H1 (cell line): Measurements from ENCODE around the gene AIFM2. TPM values are rescaled to one million over a fixed set of nuclear protein-coding genes. Genes with fewer than 3 reads are reported as not detected.
"Not testable (repeated sequence)": the region's sequence is repeated elsewhere in the genome, so short reads cannot be mapped to it uniquely, and the experiment has no call there.

Source experiments
- CTCF ChIA-PET: fragments of 300-600 bp; sonication (Branson Sonifier 250); formaldehyde crosslinking; loops from one replicate; lab custom pipeline; 2021; ENCODE audit not compliant: partially characterized antibody; lab: Charles Lee
- POLR2A ChIA-PET: fragments of 300-600 bp; sonication (Branson Sonifier 250); formaldehyde crosslinking; loops from one replicate; lab custom pipeline; 2021; ENCODE audit warnings: inconsistent platforms; ENCODE audit not compliant: partially characterized antibody; lab: Charles Lee
- DNase-seq, 2 experiments: peaks; one replicate each; pipeline versions ENCODE4 v3.0.0 to v3.0.0-alpha.2; 2010 to 2022; ENCODE audit warnings: low spot score in 2 of 2, low read depth in 1 of 2, mixed read lengths in 1 of 2
- FAIRE-seq: peaks from 2 replicates; lab custom pipeline; 2011; peaks lifted over from hg19 to GRCh38; lab: Jason Lieb, UNC
- H2AFZ ChIP-seq: 2 replicates; pipeline ENCODE4 v1.8.1; 2012; ENCODE audit warnings: low read length, inconsistent platforms
- H2AK5ac ChIP-seq: 2 replicates; pipeline ENCODE4 v1.6.1; 2013; ENCODE audit warnings: low read depth, low read length
- H2BK120ac ChIP-seq: replicated peaks from 2 replicates; pipeline ENCODE3; 2013; ENCODE audit warnings: low read depth, low read length, inconsistent platforms
- H2BK12ac ChIP-seq: 2 replicates; pipeline ENCODE4 v1.6.1; 2013; ENCODE audit warnings: low read depth, low read length
- H2BK15ac ChIP-seq: 2 replicates; pipeline ENCODE4 v1.6.1; 2013; ENCODE audit warnings: low read length
- H2BK20ac ChIP-seq: 2 replicates; pipeline ENCODE4 v1.6.1; 2013; ENCODE audit warnings: low read length
- H2BK5ac ChIP-seq: 2 replicates; pipeline ENCODE4 v1.6.1; 2013; ENCODE audit warnings: low read depth, low read length
- H3K14ac ChIP-seq: 2 replicates; pipeline ENCODE4 v1.6.1; 2013; ENCODE audit warnings: inconsistent platforms; ENCODE audit not compliant: insufficient read length
- H3K18ac ChIP-seq: 2 replicates; pipeline ENCODE4 v1.6.1; 2013; ENCODE audit warnings: low read length; ENCODE audit errors: extremely low read depth
- H3K23ac ChIP-seq: 2 replicates; pipeline ENCODE4 v1.6.1; 2013; ENCODE audit warnings: inconsistent platforms; ENCODE audit not compliant: insufficient read length
- H3K23me2 ChIP-seq: 2 replicates; pipeline ENCODE4 v1.6.1; 2013; ENCODE audit warnings: low read depth, low read length
- H3K27ac ChIP-seq: 2 replicates; pipeline ENCODE4 v1.6.1; 2011; ENCODE audit warnings: low read depth, low read length, inconsistent platforms
- H3K27me3 ChIP-seq, 4 experiments: replicated peaks in 1 of 4; 1 replicate in 1 of 4; 2 replicates in 3 of 4; pipeline versions ENCODE4 v1.6.1 to v1.8.1; 2011 to 2013; ENCODE audit warnings: low read length in 3 of 4, mild to moderate bottlenecking in 3 of 4, inconsistent platforms in 2 of 4, mixed read lengths in 2 of 4, moderate library complexity in 1 of 4; ENCODE audit not compliant: control insufficient read depth in 3 of 4, insufficient read depth in 3 of 4; ENCODE audit errors: extremely low read depth in 1 of 4
- H3K36me3 ChIP-seq, 4 experiments: 2 replicates each; pipeline versions ENCODE4 v1.6.1 to v1.8.1; 2011 to 2013; ENCODE audit warnings: mild to moderate bottlenecking in 4 of 4, low read length in 3 of 4, moderate library complexity in 2 of 4, control low read depth in 1 of 4, inconsistent platforms in 1 of 4; ENCODE audit not compliant: insufficient read depth in 4 of 4, control insufficient read depth in 2 of 4
- H3K4ac ChIP-seq: replicated peaks from 2 replicates; pipeline ENCODE3; 2013; ENCODE audit warnings: low read length, low read depth, mixed read lengths, inconsistent platforms; ENCODE audit not compliant: insufficient read length
- H3K4me1 ChIP-seq, 4 experiments: replicated peaks in 1 of 4; 1 replicate in 1 of 4; 2 replicates in 3 of 4; pipeline versions ENCODE4 v1.6.1 to v1.8.1; 2011 to 2013; ENCODE audit warnings: low read length in 3 of 4, inconsistent platforms in 2 of 4, mixed read lengths in 1 of 4; ENCODE audit not compliant: insufficient read depth in 4 of 4, control insufficient read depth in 3 of 4
- H3K4me2 ChIP-seq, 2 experiments: 2 replicates each; pipeline versions ENCODE4 v1.6.1 to v1.8.1; 2011 to 2013; ENCODE audit warnings: low read depth in 2 of 2, low read length in 2 of 2, control low read depth in 1 of 2, inconsistent platforms in 1 of 2, mild to moderate bottlenecking in 1 of 2; ENCODE audit not compliant: insufficient read depth in 1 of 2
- H3K4me3 ChIP-seq, 4 experiments: fragments of 200-600, 300-600 bp in 1 of 4; sonication (generic), shearing (Covaris generic), sonication (Bioruptor Twin) in 1 of 4; 2 replicates each; pipeline versions ENCODE4 v1.5.1 to v1.8.1; 2011 to 2016; ENCODE audit warnings: low read length in 4 of 4, low read depth in 3 of 4, control low read depth in 2 of 4, inconsistent platforms in 2 of 4, mild to moderate bottlenecking in 2 of 4, mixed read lengths in 1 of 4, moderate library complexity in 1 of 4; ENCODE audit not compliant: insufficient read depth in 2 of 4; ENCODE audit errors: extremely low read depth in 1 of 4
- H3K56ac ChIP-seq: replicated peaks from 2 replicates; pipeline ENCODE3; 2013; ENCODE audit warnings: low read depth, mild to moderate bottlenecking, mixed read lengths, low read length, inconsistent platforms; ENCODE audit not compliant: insufficient read length
- H3K79me1 ChIP-seq: 2 replicates; pipeline ENCODE4 v1.6.1; 2013; ENCODE audit warnings: low read depth, low read length, control low read depth
- H3K79me2 ChIP-seq, 2 experiments: 2 replicates each; pipeline versions ENCODE4 v1.6.1 to v1.8.1; 2012 to 2013; ENCODE audit warnings: low read length in 2 of 2, mild to moderate bottlenecking in 2 of 2, inconsistent platforms in 1 of 2; ENCODE audit not compliant: insufficient read depth in 2 of 2, control insufficient read depth in 1 of 2
- H3K9ac ChIP-seq, 4 experiments: replicated peaks in 1 of 4; 1 replicate in 1 of 4; 2 replicates in 3 of 4; pipeline versions ENCODE4 v1.6.1 to v1.8.1; 2011 to 2013; ENCODE audit warnings: low read depth in 3 of 4, low read length in 3 of 4, control low read depth in 2 of 4, mild to moderate bottlenecking in 2 of 4, moderate library complexity in 2 of 4, inconsistent platforms in 1 of 4; ENCODE audit errors: extremely low read depth in 1 of 4
- H3K9me3 ChIP-seq, 2 experiments: 2 replicates each; pipeline versions ENCODE4 v1.6.1 to v1.8.1; 2012 to 2013; ENCODE audit warnings: mild to moderate bottlenecking in 2 of 2, moderate library complexity in 2 of 2, control low read depth in 1 of 2, inconsistent platforms in 1 of 2, low read depth in 1 of 2, low read length in 1 of 2, mixed read lengths in 1 of 2; ENCODE audit not compliant: insufficient read depth in 2 of 2
- H4K20me1 ChIP-seq, 2 experiments: replicated peaks in 1 of 2; 2 replicates each; pipeline versions ENCODE3 to v1.8.1; 2011 to 2013; ENCODE audit warnings: inconsistent platforms in 2 of 2, low read length in 2 of 2, mild to moderate bottlenecking in 1 of 2; ENCODE audit not compliant: insufficient read depth in 2 of 2, control insufficient read depth in 1 of 2
- H4K5ac ChIP-seq: 2 replicates; pipeline ENCODE4 v1.6.1; 2013; ENCODE audit warnings: low read length, low read depth, mixed read lengths, inconsistent platforms; ENCODE audit not compliant: insufficient read length
- H4K8ac ChIP-seq: 2 replicates; pipeline ENCODE4 v1.8.0; 2013; ENCODE audit warnings: mild to moderate bottlenecking, moderate library complexity, low read length, inconsistent platforms; ENCODE audit not compliant: insufficient read depth; ENCODE audit errors: extremely low read depth
- H4K91ac ChIP-seq: replicated peaks from 2 replicates; pipeline ENCODE3; 2013; ENCODE audit warnings: low read length, mixed read lengths, inconsistent platforms; ENCODE audit not compliant: insufficient read length
- EP300 ChIP-seq, 2 experiments: IDR thresholded peaks; 1 replicate in 1 of 2; 2 replicates in 1 of 2; pipeline ENCODE4 v1.6.1; 2011 to 2012; ENCODE audit warnings: low read depth in 2 of 2, low read length in 2 of 2, mild to moderate bottlenecking in 2 of 2, borderline replicate concordance in 1 of 2, inconsistent platforms in 1 of 2, moderate library complexity in 1 of 2
- EZH2 ChIP-seq: fragments of 200-600 bp; sonication (generic); IDR thresholded peaks from 2 replicates; pipeline ENCODE4 v1.7.1; 2012; ENCODE audit warnings: low read depth, mild to moderate bottlenecking, moderate library complexity, low read length, inconsistent platforms; ENCODE audit not compliant: severe bottlenecking
- KDM4A ChIP-seq: IDR thresholded peaks from one replicate; pipeline ENCODE4 v1.7.1; 2012; ENCODE audit warnings: low read depth, mild to moderate bottlenecking, moderate library complexity, low read length, inconsistent platforms; ENCODE audit not compliant: severe bottlenecking
- NRF1 ChIP-seq: IDR thresholded peaks from 2 replicates; pipeline ENCODE4 v1.6.1; 2011; ENCODE audit warnings: mild to moderate bottlenecking, low read depth, low read length, improper control_type of control experiment
- TEAD4 ChIP-seq: IDR thresholded peaks from 2 replicates; pipeline ENCODE4 v1.6.1; 2012; ENCODE audit warnings: low read depth, low read length, inconsistent platforms, mixed read lengths
- ZNF274 ChIP-seq: IDR thresholded peaks from 2 replicates; pipeline ENCODE4 v1.7.0; 2012; ENCODE audit warnings: low read length, borderline replicate concordance; ENCODE audit errors: extremely low read depth
- WGBS, 2 experiments: shearing (Covaris generic) in 1 of 2; methylation state at CpG; one replicate each; pipeline versions ENCODE4 v1.1.6 to v1.1.7; 2013 to 2015; ENCODE audit warnings: low lambda C conversion rate in 2 of 2, mixed read lengths in 2 of 2, inconsistent platforms in 1 of 2, low coverage in 1 of 2, missing lambda C conversion rate in 1 of 2; ENCODE audit not compliant: insufficient replicate concordance in 2 of 2, insufficient coverage in 1 of 2, insufficient read length in 1 of 2; ENCODE audit errors: extremely low coverage in 1 of 2, missing lambda C conversion rate in 1 of 2; 5-methylcytosine and 5-hydroxymethylcytosine counted together
- polyA plus RNA-seq, 7 experiments: library from polyadenylated mRNA; depleted of rRNA in 3 of 7; stranded (reverse) in 5 of 7; unstranded in 2 of 7; fragments of >200 nt in 5 of 7; fragments of 200-250 nt in 2 of 7; gene quantifications; 1 replicate in 5 of 7; 2 replicates in 1 of 7; 4 replicates in 1 of 7; pipeline versions ENCODE4 v1.2.1 to v1.2.3, GENCODE V29; 2011 to 2013; ENCODE audit warnings: missing spikeins in 2 of 7, mixed read lengths in 2 of 7
- total RNA-seq: library from RNA; stranded (reverse); fragmentation: NEBNext Ultra II Directional; extraction: Animal tissue kit (Norgen Biotek cat#: 25700); gene quantifications from 2 replicates; pipeline ENCODE4 v1.2.1, GENCODE V29; 2021

AIFM2 gene
- total and polyA plus RNA-seq, 2 of the 8 experiments (the other 6 are each of a cell fraction or from before 2014, with no cell fraction given) = 4.0 TPM

DNA sequence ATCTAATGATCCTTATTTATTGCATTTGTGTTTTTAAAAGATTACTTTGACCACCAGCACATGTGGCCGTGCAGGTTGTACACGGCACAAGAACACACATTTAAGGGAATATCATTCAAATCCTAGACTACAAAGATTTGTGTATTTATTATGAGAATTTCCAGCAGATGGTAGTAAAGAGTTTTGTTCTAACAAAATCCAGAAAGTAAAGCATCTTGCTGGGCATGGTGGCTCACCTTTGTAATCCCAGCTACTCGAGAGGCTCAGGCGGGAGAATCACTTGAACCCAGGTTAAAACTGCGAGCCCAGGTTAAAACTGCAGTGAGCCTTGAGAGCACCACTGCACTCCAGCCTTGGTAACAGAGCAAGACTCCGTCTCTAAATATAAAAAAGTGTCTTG is 48.4 kb downstream of the AIFM2 start (continued):
- TF ChIP-seq NRF1 = no peak
- no peak for TF ChIP-seq EP300 (IDR thresholded peaks at IDR 0.05; ENCODE audit: borderline replicate concordance in 1 of 2, low read depth in 2 of 2, low read length in 2 of 2)
- TF ChIP-seq ZNF274 = no peak
- TF ChIP-seq KDM4A = no peak
- TF ChIP-seq EZH2 = no peak
- no peak for TF ChIP-seq TEAD4

DNA sequence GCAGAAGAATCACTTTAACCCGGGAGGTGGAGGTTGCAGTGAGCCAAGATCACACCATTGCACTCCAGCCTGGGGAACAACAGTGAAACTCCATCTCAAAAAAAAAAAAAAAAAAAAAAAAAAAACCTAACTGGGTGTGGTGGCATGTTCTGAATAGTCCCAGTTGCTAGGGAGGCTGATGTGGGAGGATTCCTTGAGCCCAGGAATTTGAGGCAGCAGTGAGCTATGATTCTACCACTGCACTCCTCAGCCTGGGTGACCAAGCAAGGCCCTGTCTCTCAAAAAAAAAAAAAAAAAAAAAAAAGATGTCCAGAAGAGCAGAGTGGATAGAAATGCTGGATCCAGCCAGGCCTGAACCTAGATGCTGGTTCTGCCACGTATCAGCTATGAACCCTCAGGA is 51.8 kb downstream of the AIFM2 start:
- H3K4me1 ChIP-seq, H3K18ac ChIP-seq, H2BK12ac ChIP-seq, H3K23ac ChIP-seq, H3K9ac ChIP-seq, H3K4me2 ChIP-seq, H3K36me3 ChIP-seq, H3K4ac ChIP-seq, H3K27me3 ChIP-seq, H2AFZ ChIP-seq, H4K20me1 ChIP-seq, H3K9me3 ChIP-seq, H3K14ac ChIP-seq, H4K8ac ChIP-seq, H2AK5ac ChIP-seq, FAIRE-seq, H3K79me2 ChIP-seq, H3K79me1 ChIP-seq, H2BK20ac ChIP-seq, DNase-seq, H4K91ac ChIP-seq, H3K27ac ChIP-seq, H2BK5ac ChIP-seq, H3K23me2 ChIP-seq, H2BK15ac ChIP-seq, H4K5ac ChIP-seq, H2BK120ac ChIP-seq, H3K4me3 ChIP-seq, H3K56ac ChIP-seq: not testable (repeated sequence)
- ChIA-PET CTCF (interaction anchor here (1.3 to 1.5 kb wide), 2 partner anchors 122 to 204 kb away, joined by 3 to 4 read pairs; no protein-coding TSS in a partner anchor), POLR2A (interaction anchor here (1.1 kb wide), 1 partner anchor 13 kb away, joined by 4 read pairs; no protein-coding TSS in a partner anchor)
- WGBS, 2 experiments = 93% methylated on average over 2 of the region's 2 CpGs; no CpG with 5 or more reads in 1 of the 2 experiments
